H9 (cell line): Measurements from ENCODE around the gene ANKRD17. TPM values are rescaled to one million over a fixed set of nuclear protein-coding genes. Genes with fewer than 3 reads are reported as not detected.

Experiments
- DNase-seq: peaks from one replicate; pipeline ENCODE4 v3.0.0-alpha.2; 2017
- H2AFZ ChIP-seq: one replicate; pipeline ENCODE4 v1.6.1; 2013; ENCODE audit warnings: mild to moderate bottlenecking, low read length, control low read depth, moderate library complexity
- H2AK5ac ChIP-seq: 2 replicates; pipeline ENCODE4 v1.6.1; 2013; ENCODE audit warnings: low read length, control low read depth, mixed read lengths; ENCODE audit not compliant: insufficient read length
- H2BK120ac ChIP-seq: one replicate; pipeline ENCODE4 v1.6.1; 2013; ENCODE audit warnings: low read depth, mild to moderate bottlenecking, low read length, control low read depth, inconsistent platforms; ENCODE audit not compliant: poor library complexity, severe bottlenecking
- H2BK12ac ChIP-seq: 2 replicates; pipeline ENCODE4 v1.6.1; 2013; ENCODE audit warnings: low read length, control low read depth, mixed read lengths, low read depth; ENCODE audit not compliant: insufficient read length
- H2BK15ac ChIP-seq: 2 replicates; pipeline ENCODE4 v1.6.1; 2013; ENCODE audit warnings: low read depth, low read length, control low read depth
- H2BK20ac ChIP-seq: one replicate; pipeline ENCODE4 v1.6.1; 2013; ENCODE audit warnings: low read depth, mild to moderate bottlenecking, low read length, control low read depth, inconsistent platforms; ENCODE audit not compliant: poor library complexity, severe bottlenecking
- H2BK5ac ChIP-seq: 2 replicates; pipeline ENCODE4 v1.6.1; 2013; ENCODE audit warnings: low read length, control low read depth, mixed read lengths; ENCODE audit not compliant: insufficient read length
- H3K14ac ChIP-seq: 2 replicates; pipeline ENCODE4 v1.6.1; 2013; ENCODE audit warnings: low read length, control low read depth; ENCODE audit not compliant: insufficient read depth
- H3K18ac ChIP-seq: 2 replicates; pipeline ENCODE4 v1.6.1; 2013; ENCODE audit warnings: low read depth, mild to moderate bottlenecking, mixed read lengths, low read length, control low read depth; ENCODE audit not compliant: insufficient read length
- H3K23ac ChIP-seq: 2 replicates; pipeline ENCODE4 v1.6.1; 2013; ENCODE audit warnings: low read length, control low read depth, mixed read lengths, low read depth; ENCODE audit not compliant: insufficient read length
- H3K23me2 ChIP-seq: 2 replicates; pipeline ENCODE4 v1.6.1; 2013; ENCODE audit warnings: low read depth, mild to moderate bottlenecking, mixed read lengths, low read length, control low read depth; ENCODE audit not compliant: insufficient read length, poor library complexity, severe bottlenecking
- H3K27ac ChIP-seq: 2 replicates; pipeline ENCODE4 v1.5.1; 2013; ENCODE audit warnings: low read length, control low read depth, mixed read lengths, low read depth; ENCODE audit not compliant: insufficient read length
- H3K27me3 ChIP-seq: 2 replicates; pipeline ENCODE4 v1.6.1; 2013; ENCODE audit warnings: low read length, control low read depth, inconsistent platforms; ENCODE audit not compliant: insufficient read depth
- H3K4ac ChIP-seq: 2 replicates; pipeline ENCODE4 v1.6.1; 2013; ENCODE audit warnings: low read depth, mild to moderate bottlenecking, control low read depth, inconsistent platforms, low read length, moderate library complexity
- H3K4me1 ChIP-seq: 2 replicates; pipeline ENCODE4 v1.6.1; 2013; ENCODE audit warnings: low read length, control low read depth, inconsistent platforms; ENCODE audit not compliant: insufficient read depth
- H3K4me2 ChIP-seq: 2 replicates; pipeline ENCODE4 v1.6.1; 2013; ENCODE audit warnings: low read length, control low read depth, mixed read lengths; ENCODE audit not compliant: insufficient read length, insufficient read depth
- H3K56ac ChIP-seq: 2 replicates; pipeline ENCODE4 v1.6.1; 2013; ENCODE audit warnings: low read depth, mild to moderate bottlenecking, mixed read lengths, low read length, control low read depth; ENCODE audit not compliant: insufficient read length
- H3K79me1 ChIP-seq: 2 replicates; pipeline ENCODE4 v1.6.1; 2013; ENCODE audit warnings: low read depth, mild to moderate bottlenecking, moderate library complexity, low read length, control low read depth, inconsistent platforms; ENCODE audit not compliant: insufficient read depth, poor library complexity, severe bottlenecking
- H3K79me2 ChIP-seq: 2 replicates; pipeline ENCODE4 v1.6.1; 2013; ENCODE audit warnings: low read length, control low read depth, inconsistent platforms; ENCODE audit not compliant: insufficient read depth
- H3K9ac ChIP-seq: 2 replicates; pipeline ENCODE4 v1.6.1; 2013; ENCODE audit warnings: low read length, control low read depth, mixed read lengths; ENCODE audit not compliant: insufficient read length; ENCODE audit errors: extremely low read depth
- H3K9me3 ChIP-seq: one replicate; pipeline ENCODE4 v1.6.1; 2013; ENCODE audit warnings: low read depth, low read length, inconsistent platforms; ENCODE audit not compliant: control insufficient read depth
- H3T11ph ChIP-seq: one replicate; pipeline ENCODE4 v1.6.1; 2013; ENCODE audit warnings: mild to moderate bottlenecking, low read length, control low read depth, inconsistent platforms
- H4K20me1 ChIP-seq: one replicate; pipeline ENCODE4 v1.6.1; 2013; ENCODE audit not compliant: control insufficient read depth, insufficient read length, insufficient read depth
- H4K5ac ChIP-seq: 2 replicates; pipeline ENCODE4 v1.6.1; 2013; ENCODE audit warnings: low read depth, mild to moderate bottlenecking, mixed read lengths, low read length, control low read depth; ENCODE audit not compliant: insufficient read length
- H4K8ac ChIP-seq: replicated peaks from 2 replicates; pipeline ENCODE4 v1.6.1; 2013; ENCODE audit warnings: low read length, control low read depth, mixed read lengths, low read depth; ENCODE audit not compliant: insufficient read length
- H4K91ac ChIP-seq: 2 replicates; pipeline ENCODE4 v1.6.1; 2013; ENCODE audit warnings: low read depth, mild to moderate bottlenecking, moderate library complexity, mixed read lengths, low read length, control low read depth; ENCODE audit not compliant: insufficient read length
- H3K27ac Mint-ChIP-seq, 3 experiments: 2 replicates in 2 of 3; 3 replicates in 1 of 3; pipeline ENCODE4 v1.8.0; 2020 to 2021; ENCODE audit warnings: mixed read lengths in 3 of 3, mild to moderate bottlenecking in 1 of 3, moderate library complexity in 1 of 3
- H3K27me3 Mint-ChIP-seq: 2 replicates; pipeline ENCODE4 v1.8.0; 2021; ENCODE audit warnings: low read depth, mild to moderate bottlenecking, moderate library complexity, mixed read lengths
- H3K36me3 Mint-ChIP-seq, 3 experiments: 2 replicates in 2 of 3; 3 replicates in 1 of 3; pipeline ENCODE4 v1.8.0; 2020 to 2021; ENCODE audit warnings: low read depth in 3 of 3, mixed read lengths in 3 of 3; ENCODE audit not compliant: insufficient read depth in 1 of 3
- H3K4me1 Mint-ChIP-seq, 2 experiments: 2 replicates each; pipeline ENCODE4 v1.8.0; 2020; ENCODE audit warnings: mixed read lengths in 2 of 2
- H3K4me3 Mint-ChIP-seq, 2 experiments: 2 replicates in 1 of 2; 3 replicates in 1 of 2; pipeline ENCODE4 v1.8.0; 2020 to 2021; ENCODE audit warnings: mild to moderate bottlenecking in 2 of 2, mixed read lengths in 2 of 2, moderate library complexity in 1 of 2
- H3K9me3 Mint-ChIP-seq, 2 experiments: 2 replicates in 1 of 2; 3 replicates in 1 of 2; pipeline ENCODE4 v1.8.0; 2020; ENCODE audit warnings: mild to moderate bottlenecking in 2 of 2, mixed read lengths in 2 of 2, moderate library complexity in 1 of 2
- WGBS: extraction: QIAGEN DNeasy Blood & Tissue Kit; methylation state at CpG from one replicate; pipeline ENCODE4 v1.1.7; 2013; ENCODE audit warnings: missing lambda C conversion rate, low lambda C conversion rate, mixed read lengths; ENCODE audit not compliant: insufficient read length; ENCODE audit errors: extremely low coverage; 5-methylcytosine and 5-hydroxymethylcytosine counted together
- total RNA-seq: library from RNA; stranded (reverse); gene quantifications from 2 replicates; pipeline ENCODE4 v1.2.1, GENCODE V29; 2021
- TF ChIP-seq, protein P1 (sequence below): fragments of 200-600 bp; sonication (generic); conservative IDR thresholded peaks from 3 replicates; pipeline ENCODE4 v1.8.0; 2021; ENCODE audit warnings: antibody characterized with exemption, mild to moderate bottlenecking

ANKRD17 gene
- total RNA-seq, 1 experiment from 2014 or later, result 82.4 TPM

DNA sequence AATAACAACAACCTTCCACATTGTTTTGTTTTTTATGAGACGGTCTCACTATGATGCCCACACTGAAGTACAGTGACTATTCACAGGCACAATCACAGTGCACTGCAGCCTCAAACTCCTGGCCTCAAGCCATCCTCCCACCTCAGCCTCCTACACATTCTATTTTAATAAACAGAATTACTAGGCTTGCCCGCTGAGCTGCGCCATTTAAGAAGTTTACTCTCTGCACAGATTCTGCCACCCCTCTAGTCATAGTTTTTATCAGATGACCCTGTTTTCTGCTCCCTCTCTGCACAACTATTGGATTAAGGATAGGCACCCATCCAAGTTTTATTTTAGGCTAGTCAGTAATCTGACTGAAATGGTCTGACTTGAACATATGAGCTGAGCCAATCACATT, 177.8 kb downstream of the ANKRD17 start:
- H3K18ac ChIP-seq, result no peak overlapping the region
- WGBS, result no CpG with 5 or more reads among the region's 3 CpGs
- no peaks in the 10 kb centered on the region for H3K27me3 Mint-ChIP-seq
- H3K4me2 ChIP-seq, result no peak overlapping the region
- no peak for DNase-seq
- H3K56ac ChIP-seq, result no peak overlapping the region
- H2BK15ac ChIP-seq, result no peak overlapping the region
- H2AFZ ChIP-seq, result no peak overlapping the region
- H3K4me1 ChIP-seq, result no peaks in the 10 kb centered on the region
- no peak overlapping the region for H2BK20ac ChIP-seq
- peaks cover 21 to 68% (median 67%) of the 10 kb centered on the region in 3 experiments; a peak in 6 of 7 replicates for H3K36me3 Mint-ChIP-seq
- no peaks in the 10 kb centered on the region for H3K27me3 ChIP-seq
- H3K79me1 ChIP-seq, result no peaks in the 10 kb centered on the region
- H3K9ac ChIP-seq, result no peak overlapping the region
- no peak overlapping the region for H4K8ac ChIP-seq
- no peak overlapping the region for H3K27ac ChIP-seq
- no peaks in the 10 kb centered on the region for H3K4me1 Mint-ChIP-seq
- no peak overlapping the region for H2AK5ac ChIP-seq
- H2BK5ac ChIP-seq, result no peak overlapping the region
- H3K23ac ChIP-seq, result no peak overlapping the region
- H3K4me3 Mint-ChIP-seq, result no peak overlapping the region
- no peaks in the 10 kb centered on the region; the same call in 1 of the 2 replicates for H3K79me2 ChIP-seq
- TF ChIP-seq, protein P1, sequence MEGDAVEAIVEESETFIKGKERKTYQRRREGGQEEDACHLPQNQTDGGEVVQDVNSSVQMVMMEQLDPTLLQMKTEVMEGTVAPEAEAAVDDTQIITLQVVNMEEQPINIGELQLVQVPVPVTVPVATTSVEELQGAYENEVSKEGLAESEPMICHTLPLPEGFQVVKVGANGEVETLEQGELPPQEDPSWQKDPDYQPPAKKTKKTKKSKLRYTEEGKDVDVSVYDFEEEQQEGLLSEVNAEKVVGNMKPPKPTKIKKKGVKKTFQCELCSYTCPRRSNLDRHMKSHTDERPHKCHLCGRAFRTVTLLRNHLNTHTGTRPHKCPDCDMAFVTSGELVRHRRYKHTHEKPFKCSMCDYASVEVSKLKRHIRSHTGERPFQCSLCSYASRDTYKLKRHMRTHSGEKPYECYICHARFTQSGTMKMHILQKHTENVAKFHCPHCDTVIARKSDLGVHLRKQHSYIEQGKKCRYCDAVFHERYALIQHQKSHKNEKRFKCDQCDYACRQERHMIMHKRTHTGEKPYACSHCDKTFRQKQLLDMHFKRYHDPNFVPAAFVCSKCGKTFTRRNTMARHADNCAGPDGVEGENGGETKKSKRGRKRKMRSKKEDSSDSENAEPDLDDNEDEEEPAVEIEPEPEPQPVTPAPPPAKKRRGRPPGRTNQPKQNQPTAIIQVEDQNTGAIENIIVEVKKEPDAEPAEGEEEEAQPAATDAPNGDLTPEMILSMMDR, result no peak
- H3K4ac ChIP-seq, result no peak overlapping the region
- H3K27ac Mint-ChIP-seq, result peak overlapping the region in 1 of 3 experiments; percentile 60; a peak in 2 of 7 replicates
- H3T11ph ChIP-seq, result no peak overlapping the region
- no peaks in the 10 kb centered on the region for H3K9me3 Mint-ChIP-seq
- H2BK12ac ChIP-seq, result no peak overlapping the region
- H4K5ac ChIP-seq, result no peak overlapping the region
- no peaks in the 10 kb centered on the region for H3K23me2 ChIP-seq
- no peak overlapping the region for H4K91ac ChIP-seq
- no peaks in the 10 kb centered on the region for H4K20me1 ChIP-seq
- no peaks in the 10 kb centered on the region for H3K9me3 ChIP-seq
- H2BK120ac ChIP-seq, result no peak overlapping the region
- no peak overlapping the region for H3K14ac ChIP-seq
